Osteoblast (primary cell): Measurements from ENCODE around the gene BCL2. TPM values are rescaled to one million over a fixed set of nuclear protein-coding genes. Genes with fewer than 3 reads are reported as not detected.

Source experiments
- DNase-seq: peaks from one replicate; pipeline ENCODE4 v3.0.0; 2011; ENCODE audit warnings: low spot score, mixed read lengths; ENCODE audit not compliant: insufficient read length; ENCODE audit errors: missing footprints
- H2AFZ ChIP-seq: 2 replicates; pipeline ENCODE4 v1.6.0; 2011; ENCODE audit warnings: mild to moderate bottlenecking, low read length
- H3K27ac ChIP-seq: 2 replicates; pipeline ENCODE4 v1.5.1; 2011; ENCODE audit warnings: mild to moderate bottlenecking, low read depth, low read length, moderate library complexity
- H3K27me3 ChIP-seq: 2 replicates; pipeline ENCODE4 v1.6.0; 2012; ENCODE audit warnings: mild to moderate bottlenecking, control low read depth, inconsistent platforms, low read length, moderate library complexity; ENCODE audit not compliant: insufficient read depth
- H3K36me3 ChIP-seq: 2 replicates; pipeline ENCODE4 v1.5.1; 2011; ENCODE audit warnings: mild to moderate bottlenecking, low read length, control low read depth, moderate library complexity; ENCODE audit not compliant: insufficient read depth
- H3K4me1 ChIP-seq: 2 replicates; pipeline ENCODE4 v1.5.1; 2011; ENCODE audit warnings: mild to moderate bottlenecking, low read length, control low read depth, moderate library complexity; ENCODE audit not compliant: insufficient read depth
- H3K4me2 ChIP-seq: 2 replicates; pipeline ENCODE4 v1.6.0; 2011; ENCODE audit warnings: mild to moderate bottlenecking, low read length; ENCODE audit not compliant: insufficient read depth
- H3K4me3 ChIP-seq: fragments of 200-600 bp; sonication (generic); 3 replicates; pipeline ENCODE4 v1.5.1; 2012; ENCODE audit warnings: mild to moderate bottlenecking, low read length, inconsistent platforms; ENCODE audit not compliant: insufficient read depth
- H3K79me2 ChIP-seq: 2 replicates; pipeline ENCODE4 v1.6.0; 2012; ENCODE audit warnings: mild to moderate bottlenecking, low read length, control low read depth, inconsistent platforms; ENCODE audit not compliant: insufficient read depth
- H3K9me3 ChIP-seq: 2 replicates; pipeline ENCODE4 v1.5.1; 2011; ENCODE audit warnings: low read depth, low read length, control low read depth
- H4K20me1 ChIP-seq: 2 replicates; pipeline ENCODE4 v1.6.0; 2012; ENCODE audit warnings: mild to moderate bottlenecking, low read length, control low read depth; ENCODE audit not compliant: insufficient read depth
- CTCF ChIP-seq: IDR thresholded peaks from 2 replicates; pipeline ENCODE4 v1.5.1; 2011; ENCODE audit warnings: mild to moderate bottlenecking, low read depth, low read length, moderate library complexity; ENCODE audit errors: extremely low read depth
- total RNA-seq: library from RNA; depleted of rRNA; stranded (reverse); fragments of >200 nt; gene quantifications from 2 replicates; pipeline ENCODE4 v1.2.3, GENCODE V29; 2012

BCL2 gene
- total RNA-seq, 1 donor, result 11.9 TPM

GRCh38 chr18:63160172-63160995 lies 159.2 kb downstream of the BCL2 start:
- H3K27me3 ChIP-seq, result peaks cover 9% of the 10 kb centered on the region
- peaks cover 13% of the 10 kb centered on the region for H3K4me1 ChIP-seq

GRCh38 chr18:63159590-63159989 lies 160.0 kb downstream of the BCL2 start:
- no peak for TF ChIP-seq CTCF
- H3K9me3 ChIP-seq, result no peaks in the 10 kb centered on the region
- H2AFZ ChIP-seq, result no peak overlapping the region
- no peaks in the 10 kb centered on the region for H3K36me3 ChIP-seq
- no peak overlapping the region for H3K4me3 ChIP-seq
- no peak overlapping the region for H3K27ac ChIP-seq
- H3K79me2 ChIP-seq, result no peaks in the 10 kb centered on the region
- H4K20me1 ChIP-seq, result no peaks in the 10 kb centered on the region
- peaks cover 13% of the 10 kb centered on the region for H3K4me1 ChIP-seq
- H3K4me2 ChIP-seq, result no peak overlapping the region
- DNase-seq, result no peak
- peaks cover 9% of the 10 kb centered on the region for H3K27me3 ChIP-seq

More at GRCh38 chr18:63160172-63160995, 159.2 kb downstream of the BCL2 start:
- no peaks in the 10 kb centered on the region for H3K36me3 ChIP-seq
- TF ChIP-seq CTCF, result no peak
- no peaks in the 10 kb centered on the region for H3K79me2 ChIP-seq
- no peaks in the 10 kb centered on the region for H4K20me1 ChIP-seq
- no peak overlapping the region for H2AFZ ChIP-seq
- no peak overlapping the region for H3K4me3 ChIP-seq
- no peak for DNase-seq
- no peaks in the 10 kb centered on the region for H3K9me3 ChIP-seq
- no peak overlapping the region for H3K4me2 ChIP-seq
- H3K27ac ChIP-seq, result no peak overlapping the region

- no peak for TF ChIP-seq CTCF
- Histone ChIP-seq H3K4me3 (no peak overlapping the region), H3K27me3 (peaks cover 17% of the 10 kb centered on the region), H3K4me2 (no peak overlapping the region), H4K20me1 (no peaks in the 10 kb centered on the region), H3K79me2 (no peaks in the 10 kb centered on the region), H2AFZ (no peak overlapping the region), H3K9me3 (no peaks in the 10 kb centered on the region), H3K27ac (no peak overlapping the region), H3K36me3 (no peaks in the 10 kb centered on the region), H3K4me1 (peaks cover 13% of the 10 kb centered on the region)
- DNase-seq, result no peak
Observed at GRCh38 chr18:63158676-63159291, 160.8 kb downstream of the BCL2 start.

- H3K27me3 ChIP-seq, result peaks cover 20% of the 10 kb centered on the region
- no peaks in the 10 kb centered on the region for H3K36me3 ChIP-seq
- H3K4me2 ChIP-seq, result no peak overlapping the region
- no peak overlapping the region for H3K4me3 ChIP-seq
- peaks cover 13% of the 10 kb centered on the region for H3K4me1 ChIP-seq
- H4K20me1 ChIP-seq, result no peaks in the 10 kb centered on the region
- H2AFZ ChIP-seq, result no peak overlapping the region
- TF ChIP-seq CTCF, result no peak
- no peak overlapping the region for H3K27ac ChIP-seq
- H3K9me3 ChIP-seq, result no peaks in the 10 kb centered on the region
- no peaks in the 10 kb centered on the region for H3K79me2 ChIP-seq
- DNase-seq, result no peak
Observed at GRCh38 chr18:63158012-63158631, 161.4 kb downstream of the BCL2 start.
